ENCODE results near the gene GPHN.
A peak's percentile ranks its signal among the peaks of the same experiment; 100 is the strongest.

GPHN gene

DNA sequence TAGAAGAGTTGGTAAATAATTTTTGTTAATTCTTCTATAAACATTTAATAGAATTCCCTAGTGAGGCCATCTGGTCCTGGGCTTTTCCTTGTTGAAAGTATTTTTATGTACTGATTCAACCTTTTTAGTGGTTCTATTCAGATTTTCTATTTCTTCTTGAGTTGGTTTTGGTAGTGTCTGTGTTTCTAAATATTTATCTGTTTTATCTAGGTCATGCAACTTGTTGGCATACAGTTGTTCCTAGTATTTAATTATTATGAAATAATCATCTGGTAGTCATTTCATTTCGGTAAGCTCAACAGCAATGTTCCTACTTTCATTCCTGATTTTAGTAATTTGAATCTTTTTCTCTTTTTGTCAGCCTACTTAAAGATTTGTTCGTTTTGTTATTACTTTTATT lies 447.2 kb downstream of the GPHN start:
- DNase-seq (ENCODE audit: low spot score) = no peak

DNA sequence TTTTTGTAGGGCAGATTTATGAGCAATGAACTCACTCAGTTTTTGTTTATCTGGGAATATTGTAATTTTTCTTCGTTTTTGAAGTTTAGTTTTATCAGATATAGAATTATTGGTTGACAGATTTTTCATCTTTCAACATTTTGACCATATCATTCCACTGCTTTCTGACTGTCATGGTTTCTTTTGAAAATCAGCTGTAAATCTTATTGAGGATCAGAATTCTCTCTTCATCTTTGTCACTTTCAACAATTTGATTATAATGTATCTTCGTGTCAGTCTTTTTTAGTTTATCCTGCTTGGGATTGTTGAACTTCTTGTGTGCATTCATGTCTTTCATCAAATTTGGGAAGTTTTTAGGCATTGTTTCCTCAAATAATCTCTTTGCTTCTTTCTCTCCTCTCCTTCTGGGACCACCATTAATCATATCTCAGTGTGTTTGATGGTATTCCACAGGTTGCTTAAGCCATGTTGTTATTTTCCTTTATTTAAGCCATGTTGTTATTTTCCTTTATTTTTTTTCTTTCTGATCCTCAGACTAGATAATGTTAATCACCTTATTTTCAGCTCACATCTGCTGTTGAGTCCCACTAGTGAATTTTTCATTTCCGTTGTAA lies 451.6 kb downstream of the GPHN start:
- DNase-seq (ENCODE audit: low spot score) = no peak

- peak; percentile 9 for DNase-seq (ENCODE audit: low spot score)
Measured at GRCh38 chr14:66965831-66966230, 457.9 kb downstream of the GPHN start.

DNA sequence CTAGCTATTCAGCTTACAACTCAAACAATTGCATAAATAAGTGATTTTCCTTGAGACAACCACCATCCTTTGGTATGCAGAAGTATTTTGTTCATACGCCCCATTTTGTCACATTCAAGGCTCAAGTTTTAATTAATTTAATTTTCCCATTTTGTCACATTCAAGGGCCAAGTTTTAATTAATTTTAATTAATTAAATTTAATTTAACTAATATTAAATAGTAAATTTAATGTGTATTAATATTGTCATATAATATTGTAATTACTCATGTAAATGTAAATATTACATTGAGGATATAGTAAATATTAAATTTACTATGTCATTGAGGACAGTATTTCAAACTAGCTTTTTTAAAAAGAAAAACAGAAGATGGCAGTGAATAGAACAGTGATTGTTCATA lies 464.5 kb downstream of the GPHN start:
- no peak for DNase-seq (ENCODE audit: low spot score)

DNA sequence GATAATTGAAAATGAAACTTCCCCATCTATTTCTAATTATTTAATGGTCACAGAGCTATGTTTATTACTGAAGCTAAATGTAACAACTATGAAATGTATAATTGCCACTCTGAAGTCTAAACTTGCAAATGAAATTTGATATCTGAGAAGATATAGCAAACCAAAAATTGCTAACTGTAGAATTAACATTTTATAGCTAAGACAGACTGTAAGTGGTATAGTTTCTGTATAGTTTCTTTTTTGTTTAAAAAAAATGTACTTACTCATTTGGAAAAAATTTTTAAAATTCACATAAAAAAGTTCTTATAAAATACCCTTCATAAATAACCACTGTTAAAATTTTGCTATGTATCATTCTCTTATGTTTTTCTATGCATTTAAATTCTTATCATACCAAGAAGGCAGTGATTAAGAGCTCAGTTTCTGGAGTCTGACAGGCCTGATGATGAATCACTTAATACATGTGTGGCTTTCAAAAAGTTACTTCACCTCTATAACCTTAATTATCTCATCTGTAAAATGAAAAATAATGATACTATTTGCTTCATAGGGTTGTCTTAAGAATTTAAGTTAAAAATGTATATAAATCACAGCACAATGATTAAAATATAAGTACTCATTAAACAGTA lies 466.6 kb downstream of the GPHN start:
- DNase-seq (ENCODE audit: low spot score) = peak; percentile 19

GRCh38 chr14:66975251-66975650 lies 467.3 kb downstream of the GPHN start:
- no peak for DNase-seq (ENCODE audit: low spot score)

DNA sequence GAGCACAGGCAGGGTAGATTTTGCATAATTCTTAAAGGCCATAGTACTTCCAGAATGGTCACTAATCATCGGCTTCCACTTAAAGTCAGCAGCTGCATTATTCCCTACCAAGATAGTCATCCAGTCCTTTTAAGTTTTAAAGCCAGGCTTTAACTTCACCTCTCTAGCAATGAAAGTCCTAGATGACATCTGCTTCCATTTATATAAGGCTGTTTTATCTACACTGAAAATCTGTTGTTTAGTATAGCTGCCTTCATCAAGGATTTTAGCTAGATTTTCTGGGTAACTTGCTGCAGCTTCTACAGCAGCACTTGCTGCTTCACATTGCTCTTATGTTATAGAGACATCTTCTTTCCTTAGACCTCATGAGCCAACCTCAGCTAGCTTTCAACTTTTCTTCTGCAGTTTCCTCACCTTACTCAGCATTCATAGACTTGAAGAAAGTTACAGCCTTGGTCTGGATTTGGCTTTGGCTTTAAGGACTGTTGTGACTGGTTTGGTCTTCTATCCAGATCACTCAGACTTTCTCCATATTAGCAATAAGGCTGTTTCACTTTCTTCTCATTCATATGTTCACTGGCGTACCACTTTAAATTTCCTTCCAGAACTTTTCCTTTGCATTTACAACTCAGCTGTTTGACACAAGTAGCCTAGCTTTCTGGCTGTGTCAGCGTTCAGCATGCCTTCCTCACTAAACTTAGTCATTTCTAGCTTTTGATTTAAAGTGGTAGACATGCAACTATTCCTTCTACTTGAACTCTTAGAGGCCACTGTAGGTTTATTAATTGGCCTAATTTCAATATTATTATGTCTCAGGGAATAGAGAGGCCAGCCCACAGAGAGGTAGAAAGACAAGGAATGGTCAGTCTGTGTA lies 471.4 kb downstream of the GPHN start:
- DNase-seq (ENCODE audit: low spot score) = no peak

GRCh38 chr14:66982247-66982646 lies 474.3 kb downstream of the GPHN start:
- no peak for DNase-seq (ENCODE audit: low spot score)

DNA sequence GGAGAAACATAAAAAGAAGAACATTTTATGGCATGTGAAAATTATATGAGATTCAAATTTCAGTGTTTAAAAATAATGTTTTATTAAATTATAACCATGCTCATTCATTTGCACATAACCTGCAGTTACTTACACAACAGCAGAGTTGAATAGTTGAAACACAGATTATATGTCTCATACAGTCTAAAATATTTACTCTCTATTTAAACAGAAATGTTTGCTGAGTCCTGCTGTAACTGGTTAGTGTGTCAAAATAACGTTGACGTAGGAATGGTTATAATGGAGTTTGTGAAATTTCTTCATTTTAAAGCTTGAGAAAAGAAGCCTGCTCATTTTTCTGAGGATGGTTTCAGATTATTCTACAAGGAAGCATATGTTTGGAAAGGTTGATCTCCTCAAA lies 484.8 kb downstream of the GPHN start:
- no peak for DNase-seq (ENCODE audit: low spot score)

- no peak for DNase-seq (ENCODE audit: low spot score)
Measured at GRCh38 chr14:66993512-66993911, 485.6 kb downstream of the GPHN start.

DNA sequence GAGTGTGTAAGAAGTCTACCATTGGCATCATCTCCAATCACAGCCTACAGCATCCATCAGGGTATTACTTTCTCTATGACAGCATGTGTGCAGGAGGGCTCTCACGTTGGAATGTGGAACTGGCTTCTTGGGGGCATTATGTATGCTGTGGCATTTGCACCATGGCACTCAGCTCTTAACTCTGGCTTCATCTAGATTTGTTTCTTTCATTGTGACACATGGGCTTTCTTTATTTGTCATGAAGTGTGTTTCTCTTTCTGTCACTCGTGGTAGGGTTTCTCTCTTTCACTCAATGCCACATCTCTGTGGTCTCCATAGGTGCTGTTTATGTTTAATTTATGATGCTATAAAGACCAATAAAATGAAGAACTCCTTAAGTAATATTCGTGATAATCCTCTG lies 490.1 kb downstream of the GPHN start:
- no peak for DNase-seq (ENCODE audit: low spot score)

DNA sequence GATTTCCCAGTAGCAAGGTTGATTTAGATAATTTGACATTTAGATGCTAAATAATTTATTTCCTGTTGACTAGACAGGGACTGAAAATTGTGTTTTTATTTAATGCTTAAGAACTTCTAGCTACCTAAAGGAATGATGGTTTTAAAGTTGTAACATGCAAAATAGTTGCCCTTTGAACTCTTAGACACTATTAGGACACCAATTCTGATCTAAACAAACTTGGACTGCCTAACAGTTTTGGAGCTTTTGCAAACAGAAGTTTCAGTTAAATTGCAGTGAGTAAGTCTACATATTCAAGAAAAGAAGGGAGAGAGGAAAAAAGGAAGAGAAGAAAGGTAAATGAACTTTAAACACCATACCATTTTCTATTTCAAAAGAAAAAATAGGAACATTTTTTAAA lies 492.0 kb downstream of the GPHN start:
- no peak for DNase-seq (ENCODE audit: low spot score)

DNA sequence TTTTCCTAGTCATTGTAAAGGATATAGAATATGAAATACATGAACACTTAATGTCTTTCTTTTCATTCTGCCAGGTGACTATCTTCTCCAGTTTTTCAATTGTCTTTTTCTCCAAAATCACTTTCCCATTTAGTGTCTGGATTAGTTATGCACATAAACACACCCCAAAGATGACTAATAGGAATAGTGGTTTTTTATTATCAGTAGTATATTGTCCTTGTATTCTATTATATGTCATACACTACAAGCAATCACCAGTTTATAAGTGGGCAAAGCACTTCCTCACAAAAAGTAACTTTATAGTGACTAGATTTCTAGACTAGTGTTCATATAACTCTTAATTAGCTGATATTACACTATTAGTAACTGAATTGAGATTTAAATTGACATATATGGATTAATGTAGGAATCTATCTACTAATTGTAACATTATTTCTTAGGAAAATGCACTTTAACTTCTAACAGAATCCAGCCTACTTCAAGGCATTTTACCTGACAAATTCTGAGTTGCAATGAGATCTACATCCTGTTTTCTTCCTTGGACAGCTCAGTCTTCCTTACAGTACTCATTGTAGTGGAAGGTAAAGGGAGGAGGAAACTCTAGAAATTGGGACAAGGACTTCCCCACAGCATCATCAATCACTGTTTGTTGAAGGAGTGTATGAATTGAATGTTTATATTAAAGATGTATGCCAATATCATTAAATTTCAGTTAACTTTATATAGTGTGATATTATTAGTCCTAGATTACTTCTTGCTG lies 495.2 kb downstream of the GPHN start:
- no peak for DNase-seq (ENCODE audit: low spot score)

DNA sequence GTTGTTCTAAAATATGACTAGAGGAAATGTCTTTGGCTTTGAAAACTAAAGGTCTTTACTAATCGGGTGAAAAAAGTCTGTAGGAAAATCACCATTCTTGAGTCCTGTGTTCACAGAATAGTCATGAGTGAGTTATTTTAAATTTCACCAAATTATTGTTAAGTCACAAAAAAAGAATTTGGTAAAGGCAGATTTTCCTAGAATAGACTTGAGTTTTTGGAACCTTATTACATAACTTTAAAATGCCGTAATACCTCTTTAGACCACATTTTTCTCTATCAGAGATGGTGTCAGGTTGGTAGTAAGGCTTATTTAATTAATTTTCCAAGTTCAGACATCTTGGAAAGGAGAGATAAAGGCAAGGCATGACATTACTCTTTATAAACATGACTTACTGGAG lies 496.6 kb downstream of the GPHN start:
- DNase-seq (ENCODE audit: low spot score) = no peak

- DNase-seq (ENCODE audit: low spot score) = no peak
Measured at GRCh38 chr14:67010602-67011001, 502.7 kb downstream of the GPHN start.

DNA sequence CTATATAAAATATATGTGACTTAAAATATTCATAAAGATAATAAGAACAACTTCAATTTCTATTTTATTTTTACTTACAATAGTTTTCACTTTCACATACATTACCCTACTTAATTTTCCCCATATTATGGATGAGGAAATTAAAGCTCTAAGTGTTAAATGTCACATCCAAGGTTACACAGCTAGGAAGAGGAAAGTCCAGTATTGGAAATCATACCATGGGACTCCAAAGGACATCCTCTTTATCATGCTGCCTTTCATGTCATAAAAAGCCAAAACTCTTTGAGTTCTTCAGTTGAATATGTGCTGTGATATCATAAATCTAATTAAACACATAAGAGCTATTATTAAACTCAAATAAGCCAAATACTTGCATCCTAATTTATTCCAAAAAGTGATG lies 508.9 kb downstream of the GPHN start:
- no peak for DNase-seq (ENCODE audit: low spot score)

GRCh38 chr14:67018720-67019119 lies 510.8 kb downstream of the GPHN start:
- no peak for DNase-seq (ENCODE audit: low spot score)

- no peak for DNase-seq (ENCODE audit: low spot score)
Measured at GRCh38 chr14:67019796-67020195, 511.8 kb downstream of the GPHN start.

DNA sequence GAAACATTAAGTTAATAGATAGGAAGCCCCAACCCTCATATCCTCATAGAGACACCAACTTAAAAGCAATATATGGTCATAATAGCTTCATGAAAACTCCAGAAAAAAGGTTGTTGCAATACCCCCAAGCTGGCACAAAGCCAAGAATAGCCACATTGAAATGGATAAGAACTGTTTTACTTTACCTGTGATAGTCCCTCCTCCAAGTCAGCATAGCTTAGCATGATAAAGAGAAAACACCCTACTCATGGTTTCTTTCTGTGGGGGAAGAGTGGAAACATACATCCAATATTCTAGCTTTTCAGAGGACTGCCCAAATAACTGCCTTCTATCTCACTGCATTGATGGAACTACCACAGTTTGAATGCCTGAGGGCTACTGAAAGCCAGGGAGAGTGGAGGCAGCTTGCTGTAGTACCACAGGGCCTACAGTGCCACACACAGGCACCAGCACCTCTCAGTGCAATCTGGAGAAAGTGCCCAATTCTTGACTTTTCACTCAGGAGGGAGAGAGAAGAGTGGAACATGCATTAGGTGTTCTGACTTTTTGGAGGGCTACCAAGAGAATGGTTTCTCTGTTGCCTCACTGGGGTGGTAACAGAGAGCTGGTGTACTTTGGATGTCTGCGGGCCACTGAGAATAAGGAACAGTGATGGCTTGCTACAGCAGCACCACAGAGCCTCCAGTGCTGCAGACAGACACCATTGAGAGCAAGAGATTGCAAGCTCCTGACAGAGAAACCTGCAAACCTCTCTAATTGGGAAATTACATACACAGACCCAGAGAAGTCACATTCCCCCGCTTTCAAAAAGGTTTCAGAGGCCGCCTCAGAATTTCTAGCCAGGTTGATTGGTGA lies 524.2 kb downstream of the GPHN start:
- DNase-seq (ENCODE audit: low spot score) = no peak

- DNase-seq (ENCODE audit: low spot score) = no peak
Measured at GRCh38 chr14:67045440-67045839, 537.5 kb downstream of the GPHN start.

DNA sequence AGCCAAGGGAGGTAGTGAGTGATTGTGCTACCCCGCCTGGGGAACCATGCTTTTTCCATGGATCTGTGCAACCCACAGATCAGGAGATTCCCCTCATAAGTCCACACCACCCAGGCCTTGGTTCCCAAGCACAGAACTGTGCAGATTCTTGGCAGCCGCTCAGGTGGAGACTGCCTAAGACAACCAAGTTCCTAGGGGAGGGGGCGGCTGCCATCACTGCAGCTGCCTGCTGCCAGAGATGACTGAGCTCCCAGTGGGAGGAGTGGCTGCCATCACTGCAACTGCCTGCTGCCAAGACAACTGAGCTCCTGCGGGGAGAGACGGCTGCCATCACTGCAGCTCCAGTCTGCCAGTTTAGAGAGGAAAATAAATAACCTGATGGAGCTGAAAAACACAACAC lies 542.9 kb downstream of the GPHN start:
- DNase-seq (ENCODE audit: low spot score) = no peak

DNA sequence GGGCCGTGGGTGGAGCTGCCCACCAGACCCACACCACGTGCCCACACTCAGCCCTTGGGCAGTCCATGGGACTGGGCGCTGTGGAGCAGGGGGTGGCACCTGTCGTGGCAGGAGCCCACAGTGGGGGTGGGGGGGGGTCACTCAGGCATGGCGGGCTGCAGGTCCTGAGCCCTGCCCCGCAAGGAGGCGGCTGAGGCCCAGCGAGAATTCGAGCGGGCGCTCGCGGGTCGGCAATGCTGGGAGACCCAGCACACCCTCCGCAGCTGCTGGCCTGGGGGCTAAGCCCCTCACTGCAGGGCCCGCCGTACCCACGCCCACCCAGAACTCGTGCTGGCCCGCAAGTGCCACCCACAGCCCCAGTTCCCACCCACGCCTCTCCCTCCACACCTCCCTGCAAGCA lies 548.7 kb downstream of the GPHN start:
- no peak for DNase-seq (ENCODE audit: low spot score)
